GM23338 (cell line): Measurements from ENCODE around the gene ST8SIA6. TPM values are rescaled to one million over a fixed set of nuclear protein-coding genes. Genes with fewer than 3 reads are reported as not detected.
"Not testable (repeated sequence)": the region's sequence is repeated elsewhere in the genome, so short reads cannot be mapped to it uniquely, and the experiment has no call there.

Source experiments
- ATAC-seq: fragments of 200-7000 bp; cut with Tn5 transposase; 3 replicates; pipeline ENCODE4 v1.9.1; 2020
- DNase-seq: peaks from one replicate; pipeline ENCODE4 v3.0.0-alpha.2; 2015; ENCODE audit warnings: low spot score
- H2AFZ ChIP-seq: fragments of 200-600 bp; sonication (generic); 2 replicates; pipeline ENCODE4 v1.8.0; 2016; ENCODE audit warnings: antibody characterized with exemption, mild to moderate bottlenecking, moderate library complexity
- H3F3A ChIP-seq: fragments of 200-600 bp; sonication (generic); replicated peaks from 2 replicates; pipeline ENCODE4 v1.8.0; 2017; ENCODE audit warnings: antibody characterized with exemption, mixed run types, low read depth
- H3K27ac ChIP-seq: fragments of 200-600 bp; sonication (generic); 2 replicates; pipeline ENCODE4 v1.6.1; 2016; ENCODE audit warnings: low read depth
- H3K27me3 ChIP-seq: fragments of 200-600 bp; sonication (generic); 2 replicates; pipeline ENCODE4 v1.8.0; 2016; ENCODE audit warnings: mild to moderate bottlenecking, mixed run types, moderate library complexity; ENCODE audit not compliant: insufficient read depth
- H3K36me3 ChIP-seq: fragments of 200-600 bp; sonication (generic); 2 replicates; pipeline ENCODE4 v1.8.0; 2016; ENCODE audit warnings: mild to moderate bottlenecking; ENCODE audit not compliant: insufficient read depth
- H3K4me1 ChIP-seq: fragments of 200-600 bp; sonication (generic); 2 replicates; pipeline ENCODE4 v1.8.0; 2016; ENCODE audit warnings: mild to moderate bottlenecking, moderate library complexity; ENCODE audit not compliant: insufficient read depth
- H3K4me2 ChIP-seq: fragments of 200-600 bp; sonication (generic); 2 replicates; pipeline ENCODE4 v1.7.1; 2017; ENCODE audit warnings: mixed run types
- H3K4me3 ChIP-seq: fragments of 200-600 bp; sonication (generic); 2 replicates; pipeline ENCODE4 v1.6.1; 2016; ENCODE audit warnings: mixed run types
- H3K79me2 ChIP-seq: fragments of 200-600 bp; sonication (generic); replicated peaks from 2 replicates; pipeline ENCODE4 v1.8.0; 2017; ENCODE audit warnings: mild to moderate bottlenecking; ENCODE audit not compliant: insufficient read depth
- H3K9me2 ChIP-seq: fragments of 200-600 bp; sonication (generic); 2 replicates; pipeline ENCODE4 v1.8.0; 2017; ENCODE audit not compliant: insufficient read depth
- H4K20me1 ChIP-seq: fragments of 200-600 bp; sonication (generic); replicated peaks from 2 replicates; pipeline ENCODE4 v1.8.0; 2017; ENCODE audit warnings: mild to moderate bottlenecking; ENCODE audit not compliant: insufficient read depth
- H3K27ac Mint-ChIP-seq: 2 replicates; pipeline ENCODE4 v1.8.0; 2020; ENCODE audit warnings: inconsistent platforms, mild to moderate bottlenecking, moderate library complexity, mixed read lengths
- H3K27me3 Mint-ChIP-seq: 3 replicates; pipeline ENCODE4 v1.8.0; 2022; ENCODE audit warnings: low read depth, mild to moderate bottlenecking, moderate library complexity, mixed read lengths, inconsistent platforms; ENCODE audit not compliant: insufficient read depth, poor library complexity
- H3K36me3 Mint-ChIP-seq: 3 replicates; pipeline ENCODE4 v1.8.0; 2021; ENCODE audit warnings: low read depth, mild to moderate bottlenecking, inconsistent platforms, moderate library complexity, mixed read lengths
- H3K4me1 Mint-ChIP-seq: 3 replicates; pipeline ENCODE4 v1.8.0; 2020; ENCODE audit warnings: mild to moderate bottlenecking, inconsistent platforms, mixed read lengths
- H3K4me3 Mint-ChIP-seq: 3 replicates; pipeline ENCODE4 v1.8.0; 2021; ENCODE audit warnings: moderate library complexity, mild to moderate bottlenecking, inconsistent platforms, mixed read lengths
- H3K9me3 Mint-ChIP-seq: 3 replicates; pipeline ENCODE4 v1.8.0; 2020; ENCODE audit warnings: moderate library complexity, mild to moderate bottlenecking, inconsistent platforms, mixed read lengths
- CREB1 ChIP-seq: fragments of 250-450 bp; sonication (Bioruptor Pico); IDR thresholded peaks from 2 replicates; pipeline ENCODE4 v1.5.0; 2020; ENCODE audit warnings: low read depth, mild to moderate bottlenecking, moderate library complexity
- EZH2phosphoT487 ChIP-seq: fragments of 200-600 bp; sonication (generic); IDR thresholded peaks from one replicate; pipeline ENCODE4 v1.8.1; 2018; ENCODE audit warnings: antibody characterized with exemption; ENCODE audit not compliant: unreplicated experiment
- JUNB ChIP-seq: IDR thresholded peaks from one replicate; pipeline ENCODE4 v1.6.1; 2016; ENCODE audit warnings: antibody characterized with exemption; ENCODE audit not compliant: unreplicated experiment
- NANOG ChIP-seq: IDR thresholded peaks from 2 replicates; pipeline ENCODE4 v1.6.1; 2016; ENCODE audit warnings: antibody characterized with exemption, borderline replicate concordance
- ZNF114 ChIP-seq: fragments of 250-450 bp; sonication (Bioruptor Pico); IDR thresholded peaks from 2 replicates; pipeline ENCODE4 v1.5.0; 2020; ENCODE audit warnings: mild to moderate bottlenecking, moderate library complexity
- polyA plus RNA-seq: library from polyadenylated mRNA; unstranded; fragments of >200 nt; fragmentation: Nextera tagmentation; extraction: Ambion mirVana; gene quantifications from 2 replicates; pipeline ENCODE4 v1.2.1, GENCODE V29; 2016
- total RNA-seq: library from RNA; depleted of rRNA; stranded (reverse); fragments of >200 nt; shearing (Covaris generic); gene quantifications from 2 replicates; pipeline ENCODE4 v1.2.3, GENCODE V29; 2014
- TF ChIP-seq, protein P1 (sequence below), 2 experiments: fragments of 200-600 bp in 1 of 2; sonication (generic) in 1 of 2; conservative IDR thresholded peaks; 2 replicates each; pipeline versions ENCODE4 v1.5.1 to v1.6.1; 2016 to 2017; ENCODE audit warnings: antibody characterized with exemption in 2 of 2, low read depth in 2 of 2, mild to moderate bottlenecking in 2 of 2, moderate library complexity in 1 of 2

The ST8SIA6 gene
- total and polyA plus RNA-seq, 2 experiments from 2014 or later = 1.6 to 2.3 TPM

DNA sequence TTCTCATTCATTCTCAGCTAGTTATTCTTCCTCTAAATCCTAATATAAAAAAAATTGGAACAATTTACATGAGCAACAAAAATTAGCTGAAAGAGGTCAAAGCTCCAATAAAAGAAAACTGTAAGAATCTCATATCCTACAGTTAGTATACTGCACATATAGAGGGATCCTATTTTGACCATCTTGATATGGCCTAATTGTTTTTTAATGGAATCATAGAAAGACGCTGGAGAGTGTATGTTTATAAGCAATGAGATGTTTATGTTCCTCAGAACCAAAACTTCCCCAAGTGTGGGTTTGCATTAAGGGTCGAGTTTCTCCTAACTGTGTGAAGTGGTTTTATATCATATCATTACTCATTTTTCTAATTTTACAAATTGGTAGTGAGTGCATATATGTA is 123.9 kb downstream of the ST8SIA6 start:
- DNase-seq (no peak), ATAC-seq (no peak)
- Mint-ChIP-seq H3K36me3 (no peaks in the 10 kb centered on the region), H3K4me1 (no peaks in the 10 kb centered on the region), H3K4me3 (no peak overlapping the region), H3K27me3 (no peaks in the 10 kb centered on the region), H3K9me3 (no peaks in the 10 kb centered on the region), H3K27ac (no peak overlapping the region)
- no peak for TF ChIP-seq EZH2phosphoT487
- no peak for TF ChIP-seq ZNF114
- no peak for TF ChIP-seq JUNB
- no peak for TF ChIP-seq CREB1 (CRISPR knock-in tag)
- Histone ChIP-seq H3K27me3 (no peaks in the 10 kb centered on the region), H3K9me2 (no peaks in the 10 kb centered on the region), H4K20me1 (no peaks in the 10 kb centered on the region), H2AFZ (no peak overlapping the region), H3K4me3 (no peak overlapping the region), H3K36me3 (no peaks in the 10 kb centered on the region), H3F3A (no peaks in the 10 kb centered on the region), H3K4me2 (no peak overlapping the region), H3K27ac (no peak overlapping the region), H3K4me1 (no peaks in the 10 kb centered on the region), H3K79me2 (no peaks in the 10 kb centered on the region)

DNA sequence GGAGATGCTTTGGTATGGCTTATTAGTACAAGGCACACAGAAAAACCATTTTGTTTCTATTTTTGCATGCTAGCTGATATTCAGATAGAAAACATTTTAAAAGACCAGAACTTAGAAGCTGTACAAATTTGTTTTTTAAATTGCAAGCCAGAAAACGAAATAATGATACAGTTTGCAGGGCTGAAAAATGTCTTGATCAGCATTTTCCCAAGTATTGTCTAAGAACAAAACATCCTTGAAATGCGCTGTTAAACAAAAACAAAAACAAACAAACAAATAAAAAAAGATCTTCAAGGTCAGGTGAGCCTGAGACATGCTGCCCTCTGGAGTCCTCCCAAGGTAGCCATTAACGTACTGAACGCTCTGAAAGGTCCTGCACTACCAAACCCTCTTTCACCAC is 128.0 kb downstream of the ST8SIA6 start:
- H3K36me3 ChIP-seq = no peaks in the 10 kb centered on the region
- H3K4me3 ChIP-seq = no peak overlapping the region
- DNase-seq (peak; percentile 9), ATAC-seq (no peak)
- no peak overlapping the region for H3K27ac Mint-ChIP-seq
- H3K79me2 ChIP-seq = no peaks in the 10 kb centered on the region
- H3K4me1 Mint-ChIP-seq = no peaks in the 10 kb centered on the region
- no peak overlapping the region for H3K27ac ChIP-seq
- no peaks in the 10 kb centered on the region for H3F3A ChIP-seq
- H3K4me1 ChIP-seq = no peaks in the 10 kb centered on the region
- no peak overlapping the region for H3K4me2 ChIP-seq
- no peaks in the 10 kb centered on the region for H3K27me3 Mint-ChIP-seq
- no peak overlapping the region for H3K4me3 Mint-ChIP-seq
- no peaks in the 10 kb centered on the region for H3K9me2 ChIP-seq
- H3K36me3 Mint-ChIP-seq = no peaks in the 10 kb centered on the region
- H3K27me3 ChIP-seq = no peaks in the 10 kb centered on the region
- H3K9me3 Mint-ChIP-seq = no peaks in the 10 kb centered on the region
- TF ChIP-seq, protein P1, sequence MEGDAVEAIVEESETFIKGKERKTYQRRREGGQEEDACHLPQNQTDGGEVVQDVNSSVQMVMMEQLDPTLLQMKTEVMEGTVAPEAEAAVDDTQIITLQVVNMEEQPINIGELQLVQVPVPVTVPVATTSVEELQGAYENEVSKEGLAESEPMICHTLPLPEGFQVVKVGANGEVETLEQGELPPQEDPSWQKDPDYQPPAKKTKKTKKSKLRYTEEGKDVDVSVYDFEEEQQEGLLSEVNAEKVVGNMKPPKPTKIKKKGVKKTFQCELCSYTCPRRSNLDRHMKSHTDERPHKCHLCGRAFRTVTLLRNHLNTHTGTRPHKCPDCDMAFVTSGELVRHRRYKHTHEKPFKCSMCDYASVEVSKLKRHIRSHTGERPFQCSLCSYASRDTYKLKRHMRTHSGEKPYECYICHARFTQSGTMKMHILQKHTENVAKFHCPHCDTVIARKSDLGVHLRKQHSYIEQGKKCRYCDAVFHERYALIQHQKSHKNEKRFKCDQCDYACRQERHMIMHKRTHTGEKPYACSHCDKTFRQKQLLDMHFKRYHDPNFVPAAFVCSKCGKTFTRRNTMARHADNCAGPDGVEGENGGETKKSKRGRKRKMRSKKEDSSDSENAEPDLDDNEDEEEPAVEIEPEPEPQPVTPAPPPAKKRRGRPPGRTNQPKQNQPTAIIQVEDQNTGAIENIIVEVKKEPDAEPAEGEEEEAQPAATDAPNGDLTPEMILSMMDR (conservative IDR thresholded peaks at IDR 0.05; ENCODE audit: low read depth in 2 of 2) = peak in 1 of 2 experiments; percentile 38; a peak in 2 of 4 replicates
- TF ChIP-seq NANOG = no peak
- no peaks in the 10 kb centered on the region for H4K20me1 ChIP-seq
- no peak overlapping the region for H2AFZ ChIP-seq

DNA sequence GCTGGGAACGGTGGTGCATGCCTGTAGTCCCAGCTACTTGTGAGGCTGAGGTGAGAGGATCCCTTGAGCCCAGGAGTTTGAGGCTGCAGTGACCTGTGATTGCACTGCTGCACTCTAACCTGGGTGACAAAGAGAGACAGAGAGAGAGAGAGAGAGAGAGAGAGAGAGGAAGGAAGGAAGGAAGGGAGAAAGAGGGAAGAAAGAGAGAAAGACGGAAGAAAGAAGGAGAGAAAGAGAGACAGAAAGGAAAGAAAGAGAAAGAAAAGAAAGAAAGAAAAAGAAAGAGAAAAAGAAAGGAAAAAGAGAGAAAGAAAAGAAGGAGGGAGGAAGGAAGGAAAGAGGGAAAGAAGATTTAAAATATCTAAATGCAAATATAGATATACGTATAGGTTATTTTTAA is 132.4 kb downstream of the ST8SIA6 start:
- not testable (repeated sequence) for H3K36me3 Mint-ChIP-seq

More for the DNA sequence above, 132.4 kb downstream of the ST8SIA6 start:
- H4K20me1 ChIP-seq, H3K27ac ChIP-seq, H3K9me2 ChIP-seq, H3K27me3 ChIP-seq, DNase-seq, H3K36me3 ChIP-seq, H3K4me3 ChIP-seq, H3K4me3 Mint-ChIP-seq, H3K4me1 Mint-ChIP-seq, H3K27ac Mint-ChIP-seq, H3K9me3 Mint-ChIP-seq, H3K79me2 ChIP-seq, H3K27me3 Mint-ChIP-seq, H3K4me2 ChIP-seq, ATAC-seq, H3F3A ChIP-seq, H2AFZ ChIP-seq, H3K4me1 ChIP-seq: not testable (repeated sequence)
